Measurements from ENCODE around the gene ENGASE. TPM values are rescaled to one million over a fixed set of nuclear protein-coding genes. Genes with fewer than 3 reads are reported as not detected.

Gene ENGASE
- total and polyA plus RNA-seq, 9 of the 15 experiments (the other 6 are each of a cell fraction or from before 2014, with no cell fraction given): 0.06 to 45.5 (median 13.9) TPM

GRCh38 chr17:79087428-79088143, 13.0 kb downstream of the ENGASE start (continued):
- peak; percentile 66; the same call in 1 of the 2 replicates for TF ChIP-seq REST (IDR thresholded peaks at IDR 0.05; ENCODE audit: borderline replicate concordance)
- no peak for TF ChIP-seq REST (CRISPR knock-in tag; IDR thresholded peaks at IDR 0.05; ENCODE audit: low read depth)
- no peak for TF ChIP-seq LARP7 (IDR thresholded peaks at IDR 0.05)
- TF ChIP-seq RCOR1 (IDR thresholded peaks at IDR 0.05; ENCODE audit: borderline replicate concordance in 1 of 2, low read depth in 2 of 2, low read length in 2 of 2): peak in 1 of 2 experiments; percentile 41; a peak in 1 of 4 replicates
- no peak for TF ChIP-seq ATF1 (CRISPR knock-in tag; IDR thresholded peaks at IDR 0.05)
- peak; percentile 55 for TF ChIP-seq ATF1 (tag; IDR thresholded peaks at IDR 0.05)
- peak; percentile 81 for TF ChIP-seq SMC3 (conservative IDR thresholded peaks at IDR 0.05; ENCODE audit: insufficient read depth, low read depth, low read length)
- TF ChIP-seq ZNF785 (CRISPR knock-in tag; IDR thresholded peaks at IDR 0.05): no peak
- TF ChIP-seq RBM15 (IDR thresholded peaks at IDR 0.05; ENCODE audit: insufficient read depth, low read length): no peak
- TF ChIP-seq TEAD4 (IDR thresholded peaks at IDR 0.05; ENCODE audit: low read length): no peak
- TF ChIP-seq TEAD4 (CRISPR knock-in tag; IDR thresholded peaks at IDR 0.05; ENCODE audit: borderline replicate concordance): no peak
- TF ChIP-seq ZBTB7A (IDR thresholded peaks at IDR 0.05; ENCODE audit: borderline replicate concordance, control insufficient read depth, low read depth, low read length): no peak
- no peak for TF ChIP-seq ZFP1 (CRISPR knock-in tag; IDR thresholded peaks at IDR 0.05)
- TF ChIP-seq FOXA1 (IDR thresholded peaks at IDR 0.05; ENCODE audit: borderline replicate concordance): no peak
- TF ChIP-seq RB1 (IDR thresholded peaks at IDR 0.05; ENCODE audit: low read depth): peak; percentile 25; the same call in 1 of the 2 replicates
- peak; percentile 82 to 86 (median 82) for TF ChIP-seq CTCF (IDR thresholded peaks at IDR 0.05 in 2 of 3, conservative IDR thresholded peaks at IDR 0.05 in 1 of 3; ENCODE audit: insufficient read depth in 2 of 3, low read depth in 1 of 3, low read length in 3 of 3)
- no peak for TF ChIP-seq ZNF232 (CRISPR knock-in tag; IDR thresholded peaks at IDR 0.05)
- peak; percentile 35; the same call in 1 of the 2 replicates for TF ChIP-seq CTBP1 (IDR thresholded peaks at IDR 0.05; ENCODE audit: borderline replicate concordance)
